GM12892 (cell line): ENCODE results near the gene ARHGEF12.

Experiments
- POLR2A ChIP-seq: IDR thresholded peaks from 2 replicates; pipeline ENCODE4 v1.6.1; 2011; ENCODE audit warnings: low read depth, low read length, control low read depth
- POLR2AphosphoS5 ChIP-seq: IDR thresholded peaks from 2 replicates; pipeline ENCODE4 v1.6.1; 2011; ENCODE audit warnings: low read depth, low read length, control low read depth

DNA sequence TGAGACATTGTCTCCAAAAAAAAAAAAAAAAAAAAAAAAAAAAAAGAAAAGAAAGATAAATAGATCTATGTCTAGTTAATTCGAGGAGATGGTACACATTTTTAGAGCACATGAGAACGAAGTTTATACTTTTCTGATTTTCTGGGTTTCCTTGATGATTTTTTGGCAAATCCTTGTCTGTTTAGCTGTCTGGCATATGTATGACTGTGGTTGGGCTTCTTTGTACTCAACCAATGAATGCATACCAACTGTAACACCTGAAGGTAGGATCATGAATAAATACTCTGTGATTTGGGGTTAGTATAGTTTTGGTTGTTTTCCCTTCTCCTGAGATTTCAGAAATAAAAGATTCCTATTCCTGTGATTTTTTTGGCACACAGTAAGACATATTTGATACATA lies 63.1 kb downstream of the ARHGEF12 start:
- TF ChIP-seq POLR2A: no peak
- no peak for TF ChIP-seq POLR2AphosphoS5
